GM21737 (cell line): ENCODE measurements around the gene HSPG2.
"Not testable (repeated sequence)": the region's sequence is repeated elsewhere in the genome, so short reads cannot be mapped to it uniquely, and the experiment has no call there.

Experiments
- ATAC-seq: cut with Tn5 transposase; IDR thresholded peaks from one replicate; pipeline ENCODE4 v1.9.1; 2021; ENCODE audit warnings: mild to moderate bottlenecking, moderate library complexity; ENCODE audit not compliant: unreplicated experiment

Gene HSPG2

DNA sequence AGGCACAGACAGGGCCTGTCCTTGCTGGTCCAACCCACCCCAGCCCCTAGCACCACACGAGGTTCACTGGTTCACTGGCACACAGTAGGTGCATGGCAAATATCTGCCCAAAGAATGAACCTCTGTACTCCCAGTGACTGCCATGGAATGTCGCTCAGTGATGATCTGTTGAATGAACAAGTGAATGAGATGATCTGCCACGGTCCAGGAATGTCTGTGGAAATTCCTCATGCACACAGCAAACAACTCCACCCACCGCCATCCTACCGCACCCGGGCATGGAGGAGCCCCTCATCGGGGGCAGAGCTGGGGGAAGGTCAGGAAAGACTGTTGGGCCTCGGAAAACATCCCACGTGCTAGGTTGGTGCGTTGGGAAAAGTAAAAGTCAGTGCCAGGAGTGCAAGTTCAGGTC is 1.7 kb downstream of the HSPG2 start:
- ATAC-seq: no peak

DNA sequence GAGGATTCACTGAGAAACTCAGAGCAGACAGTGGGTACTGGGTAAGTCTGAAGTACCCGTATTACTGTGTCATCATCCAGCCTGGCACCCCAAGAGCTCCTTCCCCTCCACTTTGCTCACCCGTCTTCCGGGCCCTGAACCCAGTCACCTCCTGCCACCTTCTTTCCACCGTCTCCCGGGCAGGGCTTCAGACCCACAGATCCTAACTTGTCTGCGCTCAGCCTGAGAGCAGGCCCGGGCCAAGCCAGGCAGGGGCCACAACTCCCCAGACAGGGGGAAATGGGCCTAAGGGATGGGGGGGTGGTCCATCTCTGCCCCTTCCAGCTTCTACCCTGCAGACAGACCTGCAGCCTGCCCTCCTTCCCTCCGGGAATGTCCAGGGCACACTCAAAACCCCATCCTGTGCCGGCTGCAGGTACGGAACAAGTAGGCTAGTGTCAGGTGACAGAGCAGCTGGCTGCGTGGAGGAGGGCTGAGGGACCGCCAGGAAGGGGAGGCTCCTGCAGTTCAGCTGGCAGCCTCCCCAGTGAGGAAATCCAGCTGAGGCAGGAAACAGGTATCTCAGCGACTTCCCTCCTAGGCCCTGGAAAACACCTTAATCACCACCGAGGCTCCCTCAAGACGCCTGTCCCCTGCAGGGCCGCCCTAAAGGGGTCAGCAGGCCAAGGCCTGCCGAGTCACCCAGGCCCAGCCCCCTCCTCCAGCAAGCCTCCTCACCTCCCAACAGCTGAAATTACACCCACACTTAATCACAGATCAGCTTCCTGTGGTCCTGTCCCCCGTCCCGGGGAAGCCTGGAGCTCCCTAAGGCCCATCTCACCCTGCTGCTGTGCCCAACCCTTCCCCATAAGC is 3.5 kb downstream of the HSPG2 start:
- no peak for ATAC-seq

DNA sequence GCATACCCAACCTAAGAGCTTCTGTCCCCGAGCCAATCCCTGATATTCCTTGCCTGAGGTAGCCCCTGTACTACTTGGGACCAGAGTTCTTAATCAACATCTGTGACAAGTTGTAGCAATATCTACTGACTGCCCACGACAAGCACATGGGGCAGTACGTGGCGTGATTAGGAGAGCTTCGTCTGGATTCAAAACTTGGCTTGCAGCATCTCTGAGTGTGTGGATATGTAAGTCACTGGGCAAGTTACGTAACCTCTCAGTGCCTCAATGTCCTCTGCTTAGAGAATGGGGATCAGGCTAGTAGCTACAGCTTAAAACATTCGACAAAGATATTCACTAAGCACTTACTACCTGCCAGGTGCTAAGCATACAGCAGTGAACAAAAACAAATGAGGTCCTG is 5.0 kb downstream of the HSPG2 start:
- no peak for ATAC-seq

DNA sequence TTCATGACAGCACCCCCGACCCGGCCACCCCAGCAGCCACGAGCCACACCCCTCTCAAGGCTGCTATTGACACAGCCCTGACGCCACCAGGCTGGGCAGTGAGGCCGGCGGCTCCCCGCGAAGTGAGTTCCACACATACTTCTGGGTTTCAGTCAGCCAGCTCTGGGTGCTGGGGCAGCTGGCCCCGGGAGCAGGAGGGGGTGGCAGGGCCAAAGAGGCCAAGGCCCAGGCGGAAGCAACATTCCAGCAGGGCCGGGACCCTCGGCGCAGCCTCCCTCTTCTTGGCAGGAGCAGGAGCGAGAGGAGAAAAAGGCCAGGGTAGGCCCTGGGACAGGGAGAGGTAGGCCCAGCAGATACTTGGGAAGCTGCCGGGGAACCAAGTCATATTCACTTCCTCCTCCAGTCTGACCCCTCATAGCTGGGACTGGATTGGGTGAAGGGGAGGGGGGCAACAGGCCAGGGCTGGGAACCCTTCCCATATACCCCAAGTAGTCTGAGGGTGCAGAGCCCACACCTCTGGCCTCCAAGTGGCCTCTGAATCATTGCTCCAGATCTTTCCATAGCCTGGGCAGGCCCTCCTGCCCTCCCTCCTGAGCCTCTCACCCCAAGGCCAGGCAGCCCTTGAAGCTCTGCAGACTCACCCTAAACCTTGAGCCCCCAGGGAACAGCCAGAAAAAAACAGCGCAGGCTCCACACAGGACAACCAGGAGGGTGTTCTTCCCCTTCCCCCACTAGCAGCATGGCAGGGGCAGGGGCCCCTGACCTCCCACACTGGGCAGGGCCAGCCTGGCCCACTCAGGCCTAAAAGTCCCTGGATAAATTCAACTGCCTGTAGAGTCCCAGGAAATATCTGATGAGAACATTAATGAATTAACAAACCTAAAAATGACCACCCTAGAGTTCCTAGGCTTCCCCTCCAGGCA is 5.7 kb downstream of the HSPG2 start:
- ATAC-seq: no peak

DNA sequence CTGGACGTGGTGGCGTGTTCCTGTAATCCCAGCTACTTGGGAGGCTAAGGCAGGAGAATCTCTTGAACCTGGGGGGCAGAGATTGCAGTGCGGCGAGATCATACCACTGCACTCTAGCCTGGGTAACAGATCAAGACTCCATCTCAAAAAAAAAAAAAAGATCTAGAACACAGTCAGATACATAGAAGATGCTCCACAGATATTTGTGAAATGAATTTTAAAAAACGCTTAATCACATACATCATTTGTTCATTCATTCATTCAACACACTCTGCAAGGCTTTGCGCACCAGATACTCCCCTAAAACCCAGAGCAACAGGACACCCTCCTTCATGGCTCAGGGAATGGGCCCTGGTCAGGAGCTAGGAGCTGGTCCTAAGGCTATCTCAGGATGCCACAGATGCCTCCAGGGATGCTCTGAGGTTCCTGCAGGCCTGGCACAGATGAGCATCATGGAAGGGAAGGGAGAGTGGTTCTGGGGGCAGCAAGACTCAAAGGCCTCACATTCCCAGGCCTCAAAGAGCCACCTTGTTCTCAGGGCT is 6.4 kb downstream of the HSPG2 start:
- no peak for ATAC-seq

DNA sequence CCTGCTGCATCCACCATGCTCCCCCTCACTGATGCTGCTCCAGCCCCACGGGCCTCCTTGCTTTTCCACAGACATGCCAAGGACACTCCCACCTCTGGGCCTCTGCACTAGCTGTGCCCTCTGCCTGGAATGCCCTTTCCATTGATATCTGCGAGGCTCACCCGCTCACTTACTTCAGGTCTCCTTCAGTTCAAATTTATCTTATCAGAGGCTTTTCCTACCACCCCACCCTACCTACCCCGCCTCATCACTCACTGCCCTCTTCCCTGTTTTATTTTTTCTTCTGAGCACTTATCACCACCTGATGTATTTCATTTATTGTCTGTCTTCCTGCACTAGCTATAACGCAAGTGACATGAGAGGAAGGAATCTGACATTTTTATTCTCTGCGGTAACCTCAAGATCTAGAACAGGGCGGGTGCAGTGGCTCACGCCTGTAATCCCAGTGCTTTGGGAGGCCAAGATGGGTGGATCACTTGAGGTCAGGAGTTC is 7.0 kb downstream of the HSPG2 start:
- ATAC-seq: no peak

DNA sequence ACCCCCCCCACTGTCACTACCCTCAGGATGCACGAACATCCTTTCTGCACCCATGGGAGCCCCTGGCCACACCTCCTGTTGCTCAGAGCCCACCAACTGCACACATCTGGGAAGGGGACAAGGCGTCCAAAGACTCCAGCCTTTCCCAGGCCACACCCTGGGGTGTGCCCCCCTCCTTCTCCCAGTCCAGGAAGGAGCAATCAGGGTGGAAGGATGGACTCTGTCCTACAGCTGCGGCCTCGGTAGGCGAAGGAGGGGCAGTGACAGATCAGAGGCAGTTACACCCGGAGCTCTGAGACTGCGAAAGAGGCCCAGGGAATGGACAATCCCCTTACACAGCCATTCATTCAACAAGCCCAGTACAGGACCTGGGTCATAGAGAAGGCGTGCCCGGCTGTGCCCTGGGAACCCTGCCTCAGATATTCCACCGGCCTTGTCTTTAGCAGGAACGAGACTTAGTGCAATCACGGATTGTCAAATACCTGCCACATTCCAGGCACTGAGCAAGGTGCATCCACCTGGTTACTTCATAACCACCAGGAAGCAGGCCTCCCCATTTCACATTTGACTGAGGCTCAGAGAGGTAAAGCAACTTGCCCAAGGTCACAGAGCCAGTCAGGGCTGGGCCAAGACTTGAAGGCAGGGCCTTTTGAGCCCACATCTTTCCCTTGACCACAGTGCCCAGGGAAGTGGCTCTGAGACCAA is 9.4 kb downstream of the HSPG2 start:
- no peak for ATAC-seq

DNA sequence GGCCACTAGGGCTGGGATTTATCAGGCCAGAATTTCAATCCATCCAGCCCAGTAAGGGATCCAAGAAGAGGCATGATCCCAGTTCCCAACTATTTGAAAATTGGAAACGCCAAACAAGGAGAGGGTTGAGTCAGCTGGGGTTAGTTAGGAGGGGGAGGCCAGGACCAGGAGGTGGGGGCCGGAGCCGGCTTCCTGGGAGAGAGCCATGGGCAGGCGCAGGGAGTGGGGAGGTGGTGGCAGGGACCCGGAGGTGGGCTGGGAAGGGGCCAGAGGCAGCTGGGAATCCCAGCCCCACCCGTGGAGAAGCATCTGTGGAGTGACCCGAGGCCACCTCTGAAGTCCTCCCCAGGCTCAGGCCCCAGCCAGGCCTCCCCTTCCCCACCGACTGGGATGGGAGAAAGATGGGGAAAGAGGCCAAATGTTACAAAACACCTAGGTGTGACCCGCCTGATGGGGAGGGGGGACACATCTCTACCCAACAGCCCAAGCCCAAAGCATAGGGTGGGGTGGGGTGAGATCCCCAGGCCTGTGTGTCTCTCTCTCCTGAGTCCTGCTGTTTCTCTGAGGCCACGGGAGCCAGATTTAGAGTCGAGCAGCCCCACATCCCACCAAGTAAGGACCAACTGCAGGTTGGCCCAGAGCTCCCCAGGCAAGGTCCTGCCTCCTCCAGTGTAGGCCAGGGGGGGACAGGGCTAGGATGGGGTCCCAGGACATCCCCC is 10.1 kb downstream of the HSPG2 start:
- no peak for ATAC-seq

DNA sequence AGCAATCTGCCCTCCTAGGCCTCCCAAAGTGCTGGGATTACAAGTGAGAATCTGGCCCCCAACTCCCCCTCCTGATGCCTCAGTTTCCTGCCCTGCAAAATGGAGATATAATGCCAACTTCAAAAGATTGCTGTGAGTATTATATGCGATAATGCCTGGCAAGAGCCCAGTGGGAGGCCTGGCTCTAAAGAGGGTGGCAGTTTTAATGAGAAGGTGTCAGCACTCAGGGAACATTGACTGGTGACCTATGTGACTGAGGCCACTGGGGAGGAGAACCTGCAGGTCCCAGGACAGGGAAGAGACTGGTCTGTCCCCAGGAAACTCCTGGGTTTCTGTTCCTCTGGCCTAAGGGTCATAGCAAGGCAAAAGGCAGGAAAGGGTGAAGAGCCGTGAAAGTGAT is 11.0 kb downstream of the HSPG2 start:
- ATAC-seq: no peak

DNA sequence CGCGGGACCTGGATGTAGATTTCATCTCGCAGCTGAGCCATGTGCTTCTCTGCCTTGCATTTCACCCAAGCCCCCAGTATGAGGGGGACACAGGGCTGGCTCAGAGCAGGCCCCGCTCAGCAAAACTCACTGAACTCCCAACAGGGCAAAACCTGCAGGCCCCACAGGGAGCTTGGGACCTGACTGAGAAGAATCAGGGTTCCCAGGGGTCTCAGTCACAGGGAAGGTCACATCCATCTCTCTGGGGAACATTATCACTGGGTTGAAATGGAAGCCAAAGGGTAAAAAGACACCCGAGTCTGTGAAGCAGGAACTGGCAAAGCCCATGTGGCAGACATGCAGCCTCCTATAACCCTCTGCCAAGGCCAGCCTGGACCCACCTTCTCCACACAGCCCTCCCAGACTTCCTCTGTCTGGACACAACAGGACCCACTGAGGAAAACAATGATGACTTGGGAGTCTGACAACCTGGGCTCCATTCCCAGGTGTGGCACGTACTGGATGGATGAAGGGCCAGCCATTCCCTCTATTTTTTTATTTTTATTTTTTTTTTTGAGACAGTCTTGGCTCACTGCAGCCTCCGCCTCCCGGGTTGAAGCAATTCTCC is 11.7 kb downstream of the HSPG2 start:
- ATAC-seq: no peak

DNA sequence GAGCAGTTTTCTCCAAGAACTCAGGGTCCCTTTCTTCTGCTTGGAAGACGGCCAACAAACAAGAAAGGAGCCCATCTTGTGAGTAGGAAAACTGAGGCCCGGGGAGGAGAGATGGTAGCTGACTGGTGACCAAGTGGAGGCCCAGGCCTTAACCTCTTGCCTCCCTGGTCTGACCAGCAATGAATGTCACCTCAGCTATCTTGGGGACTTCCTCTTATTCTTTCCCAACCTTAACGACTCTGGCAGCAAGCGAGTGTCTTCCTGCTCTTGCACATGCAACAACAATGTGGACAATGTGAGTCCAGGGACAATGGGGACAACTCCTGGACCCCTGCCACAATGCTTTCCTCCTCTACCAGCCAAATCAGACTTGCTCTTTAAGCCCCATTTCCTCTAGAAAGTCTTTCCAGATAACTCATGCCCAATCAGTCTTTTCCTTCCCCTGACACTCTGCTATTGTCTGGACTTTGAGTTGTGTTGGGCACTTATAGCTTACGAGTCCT is 12.6 kb downstream of the HSPG2 start:
- ATAC-seq: no peak

DNA sequence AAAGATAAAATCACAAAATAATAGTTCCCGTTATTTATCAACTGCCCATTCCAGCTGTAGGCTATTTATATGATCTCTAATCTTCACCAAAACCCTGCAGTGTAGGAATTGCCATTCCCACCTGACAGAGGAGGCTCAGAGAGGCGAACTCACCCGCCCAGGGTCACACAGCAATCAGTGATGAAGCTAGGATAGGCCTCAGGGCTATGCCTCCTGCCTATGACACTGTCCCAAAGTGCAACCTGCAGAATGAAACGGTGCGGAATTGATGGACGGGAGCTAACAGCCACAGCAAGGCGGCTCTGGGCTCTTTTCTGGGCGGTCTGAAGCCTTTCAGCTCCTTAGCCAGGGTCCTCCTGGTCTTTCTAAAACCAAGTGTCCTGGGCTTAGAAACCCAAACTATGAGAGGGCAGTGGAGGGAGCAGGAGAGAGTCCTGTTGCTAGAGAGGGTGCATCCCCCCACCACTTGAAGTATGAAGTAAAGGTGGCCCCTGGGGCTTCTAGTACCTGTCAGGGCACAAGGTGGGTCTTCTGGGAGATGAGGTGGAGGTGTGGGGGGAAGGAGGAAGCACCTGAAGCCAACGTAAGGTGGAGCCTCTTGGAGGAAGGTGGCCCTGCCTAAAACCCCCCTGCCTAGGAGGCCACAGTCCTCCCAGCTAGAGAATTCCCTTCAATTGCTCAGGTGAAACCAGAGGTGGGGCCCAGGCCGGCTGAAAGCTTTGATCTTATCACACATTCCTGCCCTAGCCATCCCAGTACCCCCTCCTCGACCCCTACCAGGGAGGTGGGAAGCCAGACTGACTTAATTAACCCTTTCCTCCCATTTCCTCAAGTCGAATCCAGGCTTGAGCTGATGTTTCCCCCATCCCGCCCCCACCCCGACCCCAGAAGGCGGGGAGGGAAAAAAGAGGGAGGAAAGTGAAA is 14.8 kb downstream of the HSPG2 start:
- ATAC-seq: no peak

DNA sequence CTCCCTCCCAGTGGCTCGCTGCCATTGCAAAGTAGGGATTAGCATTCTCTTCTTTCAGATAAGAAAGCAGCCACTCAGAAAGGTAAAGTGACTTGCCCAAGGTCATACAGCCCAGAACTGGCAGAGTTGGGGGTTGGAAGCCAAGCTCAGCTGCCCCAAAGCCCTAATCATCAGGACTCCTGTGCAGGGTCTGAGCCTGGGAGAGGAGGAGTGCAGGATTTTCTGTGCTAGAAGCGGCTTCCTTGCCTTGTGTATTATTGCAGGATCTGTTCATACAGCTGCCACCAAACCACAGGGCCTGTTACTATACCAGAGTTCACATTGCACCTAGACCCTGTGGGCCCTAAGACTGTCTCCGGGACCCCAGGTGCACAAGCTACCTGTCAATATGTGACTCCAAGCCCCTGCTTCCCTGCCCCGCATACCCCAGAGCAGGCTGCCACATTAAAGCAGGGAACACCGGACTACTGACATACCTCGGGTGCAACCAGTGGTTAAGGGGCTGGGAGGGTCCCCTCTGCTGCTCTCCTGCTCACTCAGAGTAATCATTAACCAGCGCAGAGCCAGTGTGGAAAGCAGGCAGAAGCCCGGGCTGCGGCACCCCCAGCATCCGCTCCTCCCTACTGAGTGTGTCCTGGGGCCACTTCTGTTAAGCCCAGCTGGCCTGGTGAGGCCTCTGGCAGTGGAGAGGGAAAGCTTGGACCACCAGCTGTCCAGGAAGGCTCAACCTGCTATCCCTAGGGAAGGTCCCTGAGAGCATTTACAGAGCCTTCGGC is 15.8 kb downstream of the HSPG2 start:
- no peak for ATAC-seq

DNA sequence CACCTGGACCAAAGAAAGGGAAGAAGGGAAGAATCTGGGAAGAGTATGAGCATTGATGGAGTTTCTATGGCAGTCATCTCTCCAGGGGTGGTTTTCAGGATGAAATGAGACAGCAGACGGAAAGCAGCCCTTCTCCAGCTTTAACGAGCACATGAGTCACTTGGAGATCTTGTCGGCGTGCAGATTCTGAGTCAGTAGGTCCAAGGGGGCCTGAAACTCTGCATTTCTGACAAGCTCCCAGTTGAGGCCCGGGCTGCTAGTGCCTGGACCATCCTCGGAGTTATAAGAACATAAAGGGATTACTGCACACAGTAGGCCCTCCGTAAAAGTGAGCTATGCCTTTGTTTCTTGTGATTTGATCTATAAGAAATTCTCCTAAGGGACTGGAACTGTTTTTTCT is 17.6 kb downstream of the HSPG2 start:
- ATAC-seq: no peak

DNA sequence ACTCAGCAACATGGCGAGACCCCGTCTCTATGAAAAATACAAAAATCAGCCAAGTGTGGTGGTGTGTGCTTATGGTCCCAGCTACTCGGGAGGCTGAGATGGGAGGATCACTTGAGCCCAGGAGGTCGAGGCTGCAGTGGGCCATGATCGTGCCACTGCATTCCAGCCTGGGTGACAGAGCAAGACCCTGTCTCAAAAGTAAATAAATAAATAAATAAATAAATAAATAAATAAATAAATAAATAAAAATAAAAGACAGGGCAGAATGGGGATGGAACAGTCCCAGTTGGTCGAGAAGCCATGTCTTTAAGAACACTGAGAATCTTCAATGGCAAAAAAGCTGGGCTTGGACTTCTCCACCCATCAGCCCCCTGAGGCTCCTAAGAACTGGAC is 19.9 kb downstream of the HSPG2 start:
- ATAC-seq: not testable (repeated sequence)

DNA sequence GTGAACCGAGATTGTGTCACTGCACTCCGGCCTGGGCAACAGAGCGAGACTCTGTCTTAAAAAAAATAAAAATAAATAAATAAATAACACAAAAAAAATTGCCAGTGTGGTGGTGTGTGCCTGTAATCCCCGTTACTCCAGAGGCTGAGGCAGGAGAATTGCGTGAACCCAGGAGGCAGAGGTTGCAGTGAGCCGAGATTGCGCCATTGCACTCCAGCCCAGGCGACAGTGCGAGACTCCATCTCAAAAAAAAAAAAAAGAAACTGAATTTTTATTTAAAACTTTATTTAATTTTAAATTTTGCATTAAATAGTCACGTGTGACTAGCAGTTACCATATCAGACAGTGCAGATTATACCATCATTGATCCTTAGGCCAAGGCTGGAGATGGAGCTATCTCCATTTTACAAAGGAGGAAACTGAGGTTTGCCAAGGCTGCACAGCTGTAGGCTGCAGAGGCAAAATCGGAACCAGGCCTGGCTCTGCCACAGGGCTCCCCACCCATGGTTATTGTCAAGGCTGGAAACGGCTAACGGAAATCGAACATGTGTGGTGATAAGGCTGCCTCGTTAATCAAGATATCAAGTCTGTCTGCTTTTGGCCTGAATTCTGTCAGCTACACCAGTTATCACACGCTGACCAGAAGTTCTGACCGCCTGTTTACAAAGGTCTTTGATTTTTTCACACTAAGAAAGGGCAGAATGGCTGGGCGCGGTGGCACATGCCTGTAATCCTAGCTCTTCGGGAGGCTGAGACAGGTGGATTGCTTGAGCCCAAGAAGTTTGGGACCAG is 20.5 kb downstream of the HSPG2 start:
- ATAC-seq: no peak
